HCT116 (cell line): Measurements from ENCODE around the gene TBC1D4. TPM values are rescaled to one million over a fixed set of nuclear protein-coding genes. Genes with fewer than 3 reads are reported as not detected.

ENCODE experiments used
- ATAC-seq: fragments of 200-7000 bp; cut with Tn5 transposase; 2 replicates; pipeline ENCODE4 v1.9.1; 2020; ENCODE audit warnings: mild to moderate bottlenecking, moderate library complexity
- BruUV-seq: library from RNA; stranded (reverse); fragments of 400-500 nt; replicated peaks from 2 replicates; lab custom pipeline; 2021; lab: Mats Ljungman, UMichigan
- CTCF ChIA-PET: fragments of 300-600 bp; sonication (Branson Sonifier 250); formaldehyde crosslinking; loops from one replicate; lab custom pipeline; 2021; ENCODE audit warnings: antibody characterized with exemption; lab: Charles Lee
- POLR2A ChIA-PET: fragments of 300-600, 350-600 bp; sonication (Branson Sonifier 250); formaldehyde crosslinking; loops from one replicate; lab custom pipeline; 2021; ENCODE audit warnings: antibody characterized with exemption; lab: Charles Lee
- RAD21 ChIA-PET, 2 experiments: fragments of 300-600 bp; sonication (Branson Sonifier 250); formaldehyde crosslinking; loops; one replicate each; lab custom pipeline; 2023; ENCODE audit warnings: low total read pairs in 2 of 2; ENCODE audit not compliant: uncharacterized antibody in 2 of 2, unreplicated experiment in 2 of 2, low non-redundant PET in 1 of 2; lab: Charles Lee
- DNase-seq: peaks from one replicate; pipeline ENCODE4 v3.0.0-alpha.2; 2010; ENCODE audit warnings: low read depth, low spot score
- H2AFZ ChIP-seq: fragments of 200-600 bp; shearing (Covaris generic), sonication (generic); 2 replicates; pipeline ENCODE4 v1.6.1; 2017; ENCODE audit warnings: low read depth, mixed run types, mixed read lengths, antibody characterized with exemption, low read length; ENCODE audit not compliant: poor library complexity, severe bottlenecking
- H3K27ac ChIP-seq: 2 replicates; pipeline ENCODE4 v1.5.1; 2012; ENCODE audit warnings: low read depth, low read length
- H3K27me3 ChIP-seq: fragments of 200-600 bp; sonication (generic); 2 replicates; pipeline ENCODE4 v1.6.1; 2016; ENCODE audit warnings: mixed run types, low read length, mixed read lengths; ENCODE audit not compliant: insufficient read depth
- H3K36me3 ChIP-seq, 2 experiments: fragments of 200-500 bp in 1 of 2; fragments of 200-600 bp in 1 of 2; sonication (Bioruptor generic) in 1 of 2; sonication (generic) in 1 of 2; 2 replicates each; pipeline versions ENCODE4 v1.5.1 to v1.6.1; 2014 to 2016; ENCODE audit warnings: low read length in 2 of 2, inconsistent platforms in 1 of 2, mixed read lengths in 1 of 2, mixed run types in 1 of 2; ENCODE audit not compliant: insufficient read depth in 2 of 2, control insufficient read depth in 1 of 2
- H3K4me1 ChIP-seq, 2 experiments: fragments of 200-600 bp in 1 of 2; sonication (generic) in 1 of 2; 2 replicates each; pipeline versions ENCODE4 v1.5.1 to v1.6.1; 2012 to 2017; ENCODE audit warnings: low read length in 2 of 2, inconsistent platforms in 1 of 2, mild to moderate bottlenecking in 1 of 2, mixed read lengths in 1 of 2, mixed run types in 1 of 2, moderate library complexity in 1 of 2; ENCODE audit not compliant: insufficient read depth in 2 of 2, control insufficient read depth in 1 of 2
- H3K4me2 ChIP-seq: fragments of 200-600 bp; sonication (generic); 2 replicates; pipeline ENCODE4 v1.6.1; 2017; ENCODE audit warnings: mixed run types, low read length, mixed read lengths
- H3K4me3 ChIP-seq, 2 experiments: fragments of 200-600 bp in 1 of 2; sonication (generic) in 1 of 2; replicated peaks in 1 of 2; 2 replicates each; pipeline ENCODE4 v1.5.1; 2011 to 2016; ENCODE audit warnings: low read length in 2 of 2, control low read depth in 1 of 2, low read depth in 1 of 2, mild to moderate bottlenecking in 1 of 2, mixed read lengths in 1 of 2, mixed run types in 1 of 2
- H3K79me2 ChIP-seq: fragments of 200-600 bp; sonication (generic); 2 replicates; pipeline ENCODE4 v1.6.1; 2017; ENCODE audit warnings: mild to moderate bottlenecking, mixed run types, low read length, moderate library complexity, mixed read lengths; ENCODE audit not compliant: insufficient read depth
- H3K9ac ChIP-seq: fragments of 200-600 bp; sonication (generic); 2 replicates; pipeline ENCODE4 v1.6.1; 2016; ENCODE audit warnings: low read length, mixed read lengths
- H3K9me2 ChIP-seq: fragments of 200-600 bp; sonication (generic), shearing (Covaris generic); 2 replicates; pipeline ENCODE4 v1.6.1; 2017; ENCODE audit warnings: mixed run types, mild to moderate bottlenecking, moderate library complexity; ENCODE audit not compliant: insufficient read depth
- H3K9me3 ChIP-seq, 2 experiments: fragments of 200-500 bp in 1 of 2; fragments of 200-600 bp in 1 of 2; sonication (Bioruptor generic) in 1 of 2; sonication (generic) in 1 of 2; 2 replicates each; pipeline ENCODE4 v1.6.1; 2014 to 2017; ENCODE audit warnings: low read length in 2 of 2, mixed read lengths in 2 of 2, inconsistent platforms in 1 of 2, low read depth in 1 of 2, mild to moderate bottlenecking in 1 of 2, mixed run types in 1 of 2, moderate library complexity in 1 of 2; ENCODE audit not compliant: control insufficient read depth in 1 of 2, insufficient read depth in 1 of 2
- H4K20me1 ChIP-seq: fragments of 200-600 bp; sonication (generic), shearing (Covaris generic); 2 replicates; pipeline ENCODE4 v1.6.1; 2017; ENCODE audit warnings: mixed run types, mild to moderate bottlenecking, moderate library complexity; ENCODE audit not compliant: insufficient read depth
- CEBPB ChIP-seq: IDR thresholded peaks from 2 replicates; pipeline ENCODE4 v1.6.1; 2012; ENCODE audit warnings: low read depth
- EGR1 ChIP-seq: IDR thresholded peaks from 2 replicates; pipeline ENCODE4 v1.6.1; 2012; ENCODE audit warnings: low read depth
- EZH2 ChIP-seq: fragments of 200-600 bp; sonication (generic); IDR thresholded peaks from 2 replicates; pipeline ENCODE4 v1.6.1; 2017; ENCODE audit warnings: antibody characterized with exemption, mixed run types
- EZH2phosphoT487 ChIP-seq: fragments of 200-600 bp; IDR thresholded peaks from 2 replicates; pipeline ENCODE4 v1.6.1; 2018; ENCODE audit warnings: antibody characterized with exemption, borderline replicate concordance
- FOSL1 ChIP-seq: IDR thresholded peaks from 2 replicates; pipeline ENCODE4 v1.6.1; 2012; ENCODE audit warnings: low read depth
- JUND ChIP-seq: IDR thresholded peaks from 2 replicates; pipeline ENCODE4 v1.6.1; 2012
- POLR2A ChIP-seq: IDR thresholded peaks from 2 replicates; pipeline ENCODE4 v1.7.0; 2011; ENCODE audit warnings: borderline replicate concordance; ENCODE audit not compliant: insufficient read depth, insufficient read length; ENCODE audit errors: extremely low read depth
- POLR2AphosphoS5 ChIP-seq: IDR thresholded peaks from 2 replicates; pipeline ENCODE4 v1.6.1; 2011; ENCODE audit warnings: mild to moderate bottlenecking, low read depth, low read length, moderate library complexity
- RAD21 ChIP-seq: IDR thresholded peaks from 2 replicates; pipeline ENCODE4 v1.6.1; 2012; ENCODE audit warnings: low read depth, mild to moderate bottlenecking
- SP1 ChIP-seq: IDR thresholded peaks from 2 replicates; pipeline ENCODE4 v1.6.1; 2012; ENCODE audit warnings: low read depth
- SRF ChIP-seq: IDR thresholded peaks from 2 replicates; pipeline ENCODE4 v1.6.1; 2012; ENCODE audit warnings: low read depth
- TCF7L2 ChIP-seq: IDR thresholded peaks from 2 replicates; pipeline ENCODE4 v1.7.0; 2011; ENCODE audit warnings: borderline replicate concordance, inconsistent platforms; ENCODE audit not compliant: insufficient read depth, insufficient read length; ENCODE audit errors: extremely low read depth
- ZFX ChIP-seq: fragments of 450-650 bp; IDR thresholded peaks from 2 replicates; pipeline ENCODE4 v1.6.1; 2017
- intact Hi-C: fragments of 100-400 bp; cut with micrococcal nuclease; formaldehyde crosslinking; loops from 2 replicates; pipeline ENCODE4 v1.10.0; 2022
- total RNA-seq: library from RNA; stranded (reverse); gene quantifications from one replicate; pipeline ENCODE4 v1.2.1, GENCODE V29; 2021; ENCODE audit not compliant: unreplicated experiment
- TF ChIP-seq, protein P1 (sequence below): IDR thresholded peaks from 2 replicates; pipeline ENCODE4 v1.6.1; 2011; ENCODE audit warnings: mild to moderate bottlenecking, low read length, moderate library complexity; ENCODE audit not compliant: insufficient replicate concordance; ENCODE audit errors: extremely low read depth
- TF ChIP-seq, protein P2 (sequence below), 3 experiments: fragments of 200-600 bp in 1 of 3; sonication (generic) in 1 of 3; IDR thresholded peaks in 2 of 3; conservative IDR thresholded peaks in 1 of 3; 2 replicates each; pipeline ENCODE4 v1.5.1; 2012 to 2017; ENCODE audit warnings: low read depth in 2 of 3, low read length in 2 of 3, antibody characterized with exemption in 1 of 3, borderline replicate concordance in 1 of 3, control low read depth in 1 of 3, mild to moderate bottlenecking in 1 of 3, mixed read lengths in 1 of 3, mixed run types in 1 of 3, moderate library complexity in 1 of 3; ENCODE audit not compliant: insufficient read depth in 1 of 3

TBC1D4 gene
- total RNA-seq, 1 experiment from 2014 or later: 24.6 TPM

DNA sequence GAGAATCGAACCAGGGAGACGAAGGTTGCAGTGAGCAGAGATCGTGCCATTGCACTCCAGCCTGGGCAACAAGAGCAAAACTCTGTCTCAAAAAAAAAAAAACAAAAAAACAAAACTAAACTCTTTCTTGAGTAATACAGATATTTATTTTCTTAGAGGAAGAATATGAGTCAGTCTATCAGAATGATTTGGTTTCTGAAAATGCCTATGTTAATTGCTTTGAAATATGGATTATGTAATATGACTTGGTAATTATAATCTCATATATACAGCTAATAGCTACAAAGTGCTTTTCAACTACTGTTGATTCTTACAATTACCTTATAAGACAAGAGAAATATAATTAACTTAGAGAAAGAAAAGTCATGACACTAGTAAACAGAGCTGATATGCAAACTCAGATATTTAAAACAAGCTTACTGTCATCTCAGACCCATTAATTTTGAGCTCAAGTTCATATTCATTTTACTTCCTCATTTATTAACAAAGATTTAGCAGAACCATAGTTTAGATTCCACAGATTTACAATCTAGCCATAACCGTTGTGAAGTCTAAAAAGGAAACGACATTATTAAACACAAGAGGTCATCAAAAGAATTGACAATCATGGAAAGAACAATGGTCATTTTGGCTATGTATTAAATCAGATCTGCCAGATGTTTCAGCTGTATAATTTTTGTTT, 88.0 kb downstream of the TBC1D4 start:
- Histone ChIP-seq H3K4me1 (no peaks in the 10 kb centered on the region), H3K9me3 (peaks cover 4% of the 10 kb centered on the region in 2 experiments; a peak in 2 of 4 replicates), H3K27ac (no peak overlapping the region), H2AFZ (no peak overlapping the region), H3K27me3 (no peaks in the 10 kb centered on the region), H3K4me3 (no peak overlapping the region), H3K4me2 (no peak overlapping the region), H3K79me2 (peaks cover 11% of the 10 kb centered on the region), H3K9me2 (no peaks in the 10 kb centered on the region), H4K20me1 (no peaks in the 10 kb centered on the region), H3K36me3 (no peaks in the 10 kb centered on the region), H3K9ac (no peak overlapping the region)
- POLR2A ChIA-PET: no interaction called here
- intact Hi-C loops: no loop called here
- TF ChIP-seq RAD21 (no peak), CEBPB (no peak), EZH2phosphoT487 (no peak), JUND (no peak), SP1 (no peak), SRF (no peak), EGR1 (no peak)
- ATAC-seq (no peak), DNase-seq (no peak)
- CTCF ChIA-PET: interaction anchor here (0.9 to 1.4 kb wide), 2 partner anchors 22 to 38 kb away, joined by 3 read pairs; no protein-coding TSS in a partner anchor
- RAD21 ChIA-PET: no interaction called here
- no TSS peak for BruUV-seq

DNA sequence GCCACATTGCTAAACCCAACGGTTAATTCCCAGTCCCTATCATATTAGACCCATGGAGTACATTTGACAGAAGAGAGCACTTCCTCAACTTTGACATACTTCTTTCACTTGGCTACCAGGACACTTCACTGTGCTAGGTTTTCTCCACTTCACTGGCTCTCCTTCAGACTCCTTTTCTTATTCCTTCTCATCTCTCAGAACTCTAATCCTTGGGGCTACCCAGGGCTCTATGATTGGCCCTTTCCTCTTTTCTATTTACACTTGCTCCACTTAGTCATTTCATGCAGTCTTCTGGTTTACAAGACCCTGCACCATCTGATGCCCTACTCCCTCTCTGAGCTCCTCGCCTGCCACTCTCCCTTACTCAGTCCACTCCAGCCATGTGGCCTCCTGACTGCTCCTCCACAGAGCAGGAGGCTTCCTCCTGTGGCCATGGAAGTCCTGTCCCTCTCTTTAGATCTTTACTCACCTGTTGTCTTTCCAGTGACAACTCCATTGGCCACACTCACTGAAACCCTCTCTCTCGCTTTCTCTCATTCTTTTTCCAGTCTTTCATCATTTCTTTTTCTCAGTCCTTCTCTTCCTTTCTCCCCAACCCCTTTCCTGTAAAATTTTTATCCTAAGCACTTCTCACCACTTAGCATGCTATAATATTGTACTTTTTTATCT, 90.4 kb downstream of the TBC1D4 start:
- no TSS peak for BruUV-seq

More for the DNA sequence above, 90.4 kb downstream of the TBC1D4 start:
- Histone ChIP-seq H3K4me1 (no peaks in the 10 kb centered on the region), H3K4me2 (no peak overlapping the region), H2AFZ (no peak overlapping the region), H3K9me3 (no peaks in the 10 kb centered on the region), H3K79me2 (peaks cover 5% of the 10 kb centered on the region), H4K20me1 (0 out of 2 replicates have a peak, but pooled peaks cover 3% of the 10 kb centered on the region), H3K27ac (no peak overlapping the region), H3K36me3 (no peaks in the 10 kb centered on the region), H3K9ac (no peak overlapping the region), H3K27me3 (no peaks in the 10 kb centered on the region), H3K4me3 (no peak overlapping the region), H3K9me2 (no peaks in the 10 kb centered on the region)
- ATAC-seq (no peak), DNase-seq (no peak)
- RAD21 ChIA-PET: no interaction called here
- TF ChIP-seq EZH2 (no peak), POLR2A (no peak), TCF7L2 (no peak), POLR2AphosphoS5 (no peak), SP1 (no peak), SRF (no peak), JUND (no peak), ZFX (no peak), FOSL1 (no peak)
- TF ChIP-seq, protein P1, sequence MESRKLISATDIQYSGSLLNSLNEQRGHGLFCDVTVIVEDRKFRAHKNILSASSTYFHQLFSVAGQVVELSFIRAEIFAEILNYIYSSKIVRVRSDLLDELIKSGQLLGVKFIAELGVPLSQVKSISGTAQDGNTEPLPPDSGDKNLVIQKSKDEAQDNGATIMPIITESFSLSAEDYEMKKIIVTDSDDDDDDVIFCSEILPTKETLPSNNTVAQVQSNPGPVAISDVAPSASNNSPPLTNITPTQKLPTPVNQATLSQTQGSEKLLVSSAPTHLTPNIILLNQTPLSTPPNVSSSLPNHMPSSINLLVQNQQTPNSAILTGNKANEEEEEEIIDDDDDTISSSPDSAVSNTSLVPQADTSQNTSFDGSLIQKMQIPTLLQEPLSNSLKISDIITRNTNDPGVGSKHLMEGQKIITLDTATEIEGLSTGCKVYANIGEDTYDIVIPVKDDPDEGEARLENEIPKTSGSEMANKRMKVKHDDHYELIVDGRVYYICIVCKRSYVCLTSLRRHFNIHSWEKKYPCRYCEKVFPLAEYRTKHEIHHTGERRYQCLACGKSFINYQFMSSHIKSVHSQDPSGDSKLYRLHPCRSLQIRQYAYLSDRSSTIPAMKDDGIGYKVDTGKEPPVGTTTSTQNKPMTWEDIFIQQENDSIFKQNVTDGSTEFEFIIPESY: no peak
- TF ChIP-seq, protein P2, sequence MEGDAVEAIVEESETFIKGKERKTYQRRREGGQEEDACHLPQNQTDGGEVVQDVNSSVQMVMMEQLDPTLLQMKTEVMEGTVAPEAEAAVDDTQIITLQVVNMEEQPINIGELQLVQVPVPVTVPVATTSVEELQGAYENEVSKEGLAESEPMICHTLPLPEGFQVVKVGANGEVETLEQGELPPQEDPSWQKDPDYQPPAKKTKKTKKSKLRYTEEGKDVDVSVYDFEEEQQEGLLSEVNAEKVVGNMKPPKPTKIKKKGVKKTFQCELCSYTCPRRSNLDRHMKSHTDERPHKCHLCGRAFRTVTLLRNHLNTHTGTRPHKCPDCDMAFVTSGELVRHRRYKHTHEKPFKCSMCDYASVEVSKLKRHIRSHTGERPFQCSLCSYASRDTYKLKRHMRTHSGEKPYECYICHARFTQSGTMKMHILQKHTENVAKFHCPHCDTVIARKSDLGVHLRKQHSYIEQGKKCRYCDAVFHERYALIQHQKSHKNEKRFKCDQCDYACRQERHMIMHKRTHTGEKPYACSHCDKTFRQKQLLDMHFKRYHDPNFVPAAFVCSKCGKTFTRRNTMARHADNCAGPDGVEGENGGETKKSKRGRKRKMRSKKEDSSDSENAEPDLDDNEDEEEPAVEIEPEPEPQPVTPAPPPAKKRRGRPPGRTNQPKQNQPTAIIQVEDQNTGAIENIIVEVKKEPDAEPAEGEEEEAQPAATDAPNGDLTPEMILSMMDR (IDR thresholded peaks at IDR 0.05 in 2 of 3, conservative IDR thresholded peaks at IDR 0.05 in 1 of 3; ENCODE audit: borderline replicate concordance in 1 of 3, insufficient read depth in 1 of 3, low read depth in 2 of 3, low read length in 2 of 3): no peak
- POLR2A ChIA-PET: no interaction called here
- CTCF ChIA-PET: no interaction called here
- intact Hi-C loops: no loop called here
